ENCODE measurements around the gene FLRT1.
"Not testable (repeated sequence)": the region's sequence is repeated elsewhere in the genome, so short reads cannot be mapped to it uniquely, and the experiment has no call there.

The FLRT1 gene

GRCh38 chr11:64044730-64045393, 9.1 kb downstream of the FLRT1 start:
- no peak for DNase-seq (ENCODE audit: low read depth in 2 of 3, low spot score in 1 of 3)

GRCh38 chr11:64045700-64046099, 10.0 kb downstream of the FLRT1 start:
- no peak for DNase-seq (ENCODE audit: low read depth in 2 of 3, low spot score in 1 of 3)

GRCh38 chr11:64047373-64047772, 11.6 kb downstream of the FLRT1 start:
- not testable (repeated sequence) for DNase-seq (ENCODE audit: low read depth in 2 of 3, low spot score in 1 of 3)

- DNase-seq (ENCODE audit: low read depth in 2 of 3, low spot score in 1 of 3): no peak
Observed at GRCh38 chr11:64048042-64048854, 12.5 kb downstream of the FLRT1 start.

- no peak for DNase-seq (ENCODE audit: low read depth in 2 of 3, low spot score in 1 of 3)
Observed at GRCh38 chr11:64049509-64049908, 13.8 kb downstream of the FLRT1 start.

GRCh38 chr11:64051297-64051696, 15.6 kb downstream of the FLRT1 start:
- no peak for DNase-seq (ENCODE audit: low read depth in 2 of 3, low spot score in 1 of 3)

GRCh38 chr11:64052436-64052835, 16.7 kb downstream of the FLRT1 start:
- DNase-seq (ENCODE audit: low read depth in 2 of 3, low spot score in 1 of 3): no peak

GRCh38 chr11:64052938-64053622, 17.3 kb downstream of the FLRT1 start:
- no peak for DNase-seq (ENCODE audit: low read depth in 2 of 3, low spot score in 1 of 3)

GRCh38 chr11:64053699-64054098, 18.0 kb downstream of the FLRT1 start:
- no peak for DNase-seq (ENCODE audit: low read depth in 2 of 3, low spot score in 1 of 3)

- no peak for DNase-seq (ENCODE audit: low read depth in 2 of 3, low spot score in 1 of 3)
Observed at GRCh38 chr11:64055077-64055476, 19.3 kb downstream of the FLRT1 start.

- DNase-seq (ENCODE audit: low read depth in 2 of 3, low spot score in 1 of 3): no peak
Observed at GRCh38 chr11:64056213-64056785, 20.6 kb downstream of the FLRT1 start.

GRCh38 chr11:64056861-64057260, 21.1 kb downstream of the FLRT1 start:
- DNase-seq (ENCODE audit: low read depth in 2 of 3, low spot score in 1 of 3): no peak

- DNase-seq (ENCODE audit: low read depth in 2 of 3, low spot score in 1 of 3): no peak
Observed at GRCh38 chr11:64057890-64058289, 22.2 kb downstream of the FLRT1 start.

GRCh38 chr11:64058494-64058893, 22.8 kb downstream of the FLRT1 start:
- no peak for DNase-seq (ENCODE audit: low read depth in 2 of 3, low spot score in 1 of 3)

- no peak for DNase-seq (ENCODE audit: low read depth in 2 of 3, low spot score in 1 of 3)
Observed at GRCh38 chr11:64059339-64060140, 23.8 kb downstream of the FLRT1 start.

- no peak for DNase-seq (ENCODE audit: low read depth in 2 of 3, low spot score in 1 of 3)
Observed at GRCh38 chr11:64060263-64060860, 24.6 kb downstream of the FLRT1 start.

GRCh38 chr11:64060861-64061444, 25.2 kb downstream of the FLRT1 start:
- peak; percentile 9 to 43 (median 40) for DNase-seq (ENCODE audit: low read depth in 2 of 3, low spot score in 1 of 3)

GRCh38 chr11:64062185-64063039, 26.7 kb downstream of the FLRT1 start:
- DNase-seq (ENCODE audit: low read depth in 2 of 3, low spot score in 1 of 3): no peak

- no peak for DNase-seq (ENCODE audit: low read depth in 2 of 3, low spot score in 1 of 3)
Observed at GRCh38 chr11:64063777-64064176, 28.0 kb downstream of the FLRT1 start.
